Upper lobe of left lung (tissue), 4 donors: ENCODE measurements around the gene USP2.

ENCODE experiments used
- CTCF ChIP-seq, 6 experiments: fragments of 450-650 bp in 4 of 6; fragments of 200-600 bp in 2 of 6; sonication (generic) in 2 of 6; IDR thresholded peaks; one replicate each; pipeline ENCODE4 v1.5.1; 2016 to 2019; ENCODE audit warnings: antibody characterized with exemption in 6 of 6
- EP300 ChIP-seq, 4 donors: sonication (generic); formaldehyde crosslinking; IDR thresholded peaks; one replicate each; pipeline ENCODE4 v1.5.1; 2017; ENCODE audit warnings: antibody characterized with exemption in 4 of 4, control low read depth in 2 of 4
- POLR2A ChIP-seq, 4 donors: fragments of 450-650 bp; IDR thresholded peaks; one replicate each; pipeline ENCODE4 v1.5.1; 2016 to 2017; ENCODE audit warnings: antibody characterized with exemption in 4 of 4, mild to moderate bottlenecking in 2 of 4
- POLR2AphosphoS5 ChIP-seq, 2 donors: sonication (generic); formaldehyde crosslinking; IDR thresholded peaks; one replicate each; pipeline ENCODE4 v1.5.1; 2017; ENCODE audit warnings: antibody characterized with exemption in 2 of 2

GRCh38 chr11:119339589-119340334, 41.7 kb downstream of the USP2 start:
- TF ChIP-seq CTCF (IDR thresholded peaks at IDR 0.05) (peak; percentile 88 to 94 (median 94)), POLR2A (IDR thresholded peaks at IDR 0.05) (peak in 1 of 4 donors; percentile 16), POLR2AphosphoS5 (IDR thresholded peaks at IDR 0.05) (peak in 1 of 2 donors; percentile 33), EP300 (IDR thresholded peaks at IDR 0.05) (no peak)
